ENCODE measurements around the gene PNPLA8.

PNPLA8 gene

DNA sequence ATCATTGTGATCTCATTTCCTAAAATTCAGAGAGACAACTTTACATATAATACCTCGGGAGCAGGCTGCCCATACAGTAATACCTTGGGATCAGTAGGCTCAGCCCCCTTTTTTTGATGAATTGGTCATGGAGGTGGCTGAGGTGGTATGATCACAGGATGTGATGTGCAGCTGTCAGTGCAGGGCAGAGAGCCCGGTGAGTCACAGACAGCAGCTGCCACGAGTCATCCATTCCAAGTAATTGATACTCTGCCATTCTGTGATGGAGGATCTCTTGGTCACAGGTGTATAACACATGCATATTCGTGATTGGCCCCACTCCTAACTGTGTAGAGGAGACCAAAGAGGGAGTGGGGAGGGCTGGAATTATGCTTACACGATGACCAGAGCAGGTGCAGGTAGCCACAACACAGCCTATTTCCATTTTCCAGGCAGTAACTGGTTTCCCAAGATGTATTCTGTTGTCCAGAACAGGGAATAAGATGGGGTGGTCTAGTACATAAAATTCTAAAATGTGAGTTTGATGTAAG is 83.8 kb downstream of the PNPLA8 start:
- no peak for DNase-seq (ENCODE audit: low read depth in 2 of 2)

DNA sequence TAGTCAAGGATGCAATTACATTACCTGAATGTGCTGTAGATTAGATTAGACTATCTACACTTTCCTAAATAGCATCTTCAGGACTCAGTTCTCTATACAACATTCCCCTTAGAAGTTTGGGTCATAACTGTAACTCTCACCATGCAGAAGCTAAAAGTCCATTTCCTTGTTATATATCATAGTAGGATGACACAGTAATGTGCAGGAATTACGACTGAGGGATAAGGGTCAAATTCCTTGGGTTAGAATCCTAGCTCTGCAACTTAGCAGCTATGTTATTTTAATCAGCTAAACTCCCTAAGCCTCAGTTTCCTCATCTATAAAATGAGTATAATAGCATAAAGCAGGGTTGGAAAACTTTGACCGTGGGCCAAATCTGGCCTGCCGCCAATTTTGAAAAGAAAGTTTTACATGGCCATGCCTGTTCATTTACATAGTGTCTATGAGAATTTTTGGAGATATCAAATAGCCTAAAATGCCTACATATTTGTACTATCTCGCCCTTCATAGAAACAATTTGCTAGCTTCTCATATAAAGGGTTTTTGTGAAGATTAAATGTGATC is 84.5 kb downstream of the PNPLA8 start:
- DNase-seq (ENCODE audit: low read depth in 2 of 2), result no peak

DNA sequence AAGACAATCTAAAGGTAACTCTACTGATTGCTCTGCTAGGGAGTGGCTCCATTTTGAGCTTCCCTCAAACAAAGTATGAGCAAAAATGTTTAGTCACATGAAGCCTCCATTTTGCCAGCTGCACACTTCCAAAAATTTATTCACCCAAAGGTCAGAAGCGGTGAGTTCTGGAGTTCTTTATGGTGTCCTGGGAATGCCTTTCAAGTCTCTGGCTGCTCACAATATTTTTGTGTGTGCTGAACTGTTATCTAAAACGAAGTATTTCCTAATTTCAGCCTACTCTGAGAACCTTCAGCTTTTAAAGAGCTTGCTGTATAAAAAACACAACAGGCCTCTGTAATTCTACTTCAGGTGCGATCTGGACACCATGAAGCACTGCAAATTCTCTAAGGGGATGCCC is 85.3 kb downstream of the PNPLA8 start:
- no peak for DNase-seq (ENCODE audit: low read depth in 2 of 2)

DNA sequence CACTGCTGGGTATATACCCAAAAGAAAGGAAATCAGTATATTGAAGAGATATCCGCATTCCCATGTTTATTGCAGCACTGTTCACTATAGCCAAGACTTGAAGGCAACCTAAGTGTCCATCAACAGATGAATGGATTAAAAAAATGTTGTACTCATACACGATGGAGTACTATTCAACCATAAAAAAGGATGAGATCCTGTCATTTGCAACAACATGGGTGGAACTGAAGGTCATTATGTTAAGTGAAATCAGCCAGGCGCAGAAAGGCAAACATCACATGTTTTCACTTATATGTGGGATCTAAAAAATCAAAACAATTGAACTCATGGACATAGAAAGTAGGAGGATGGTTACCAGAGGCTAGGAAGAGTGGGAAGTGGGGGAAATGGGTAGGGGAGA is 89.0 kb downstream of the PNPLA8 start:
- DNase-seq (ENCODE audit: low read depth in 2 of 2), result no peak

DNA sequence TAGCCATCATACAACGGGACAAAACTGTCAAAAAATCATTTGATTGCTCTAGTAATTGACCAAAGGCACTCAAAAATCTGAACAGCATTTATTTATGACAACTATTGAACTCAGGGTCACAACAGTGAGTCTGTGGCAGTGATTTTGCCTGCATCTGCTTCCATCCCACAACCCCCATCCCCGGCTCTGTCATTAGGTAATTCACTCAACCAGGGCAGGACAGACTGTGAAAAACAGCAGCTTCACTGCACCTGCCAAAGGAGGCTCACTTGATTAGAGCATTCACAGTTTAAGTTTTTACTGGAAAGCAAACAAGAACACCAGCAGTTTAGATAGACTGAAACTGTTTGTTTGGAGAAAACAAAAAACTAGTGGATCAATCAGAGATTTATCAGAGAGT is 91.9 kb downstream of the PNPLA8 start:
- DNase-seq (ENCODE audit: low read depth in 2 of 2), result no peak

DNA sequence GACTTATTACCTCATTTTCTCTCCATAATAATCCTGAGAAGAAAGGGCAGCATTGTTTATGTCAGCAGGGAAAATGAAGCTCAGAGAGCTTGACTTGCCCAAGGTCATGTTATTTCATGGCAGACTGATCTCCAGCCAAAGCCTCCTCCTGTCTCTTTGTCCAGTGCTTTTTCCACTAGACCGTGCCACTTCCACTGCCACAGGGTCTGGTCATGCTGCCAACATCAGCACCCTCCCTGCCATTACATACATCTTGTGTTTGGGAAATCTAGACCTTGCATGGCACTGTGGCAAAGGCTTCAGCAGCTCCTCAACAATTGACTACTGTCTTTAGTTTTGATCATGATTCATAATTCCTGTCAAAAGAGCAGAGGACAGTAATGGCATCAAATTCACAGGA is 94.8 kb downstream of the PNPLA8 start:
- no peak for DNase-seq (ENCODE audit: low read depth in 2 of 2)

DNA sequence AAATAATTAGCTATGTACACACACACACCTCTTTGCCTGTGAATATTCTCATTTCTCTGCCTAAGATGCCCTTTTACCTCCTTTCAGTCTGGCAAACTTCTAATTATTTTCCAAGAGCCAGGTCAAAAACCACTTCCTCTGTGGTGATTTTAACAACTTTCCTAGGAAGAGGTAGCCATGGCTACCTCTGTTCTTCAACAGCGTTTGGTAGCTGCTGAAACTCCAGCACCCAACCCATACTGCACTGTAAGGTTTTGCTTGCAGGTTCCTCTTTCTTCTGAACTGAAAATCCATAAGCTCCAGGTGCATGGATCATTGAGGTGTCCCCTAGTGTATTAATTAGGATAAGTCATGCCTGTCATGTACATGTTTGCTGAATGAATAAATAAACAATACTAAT is 95.3 kb downstream of the PNPLA8 start:
- no peak for DNase-seq (ENCODE audit: low read depth in 2 of 2)

DNA sequence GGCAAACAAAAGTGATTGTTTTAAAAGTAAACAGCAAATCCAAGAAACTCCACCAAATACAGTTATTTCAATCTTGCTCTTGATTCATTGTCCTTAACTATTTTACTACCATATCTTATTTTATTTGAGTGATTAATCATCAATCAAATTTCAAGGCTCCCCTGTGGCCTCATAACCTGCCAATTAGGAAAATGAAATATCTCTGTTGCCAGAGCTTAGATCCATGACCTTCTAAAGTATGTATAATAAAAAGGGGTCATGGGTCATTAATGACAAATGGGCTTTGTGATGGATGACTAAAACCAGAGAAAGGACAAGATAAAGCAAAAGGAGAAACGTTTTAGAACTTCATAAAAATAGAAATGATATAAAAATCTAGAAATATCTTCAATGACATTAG is 98.2 kb downstream of the PNPLA8 start:
- no peak for DNase-seq (ENCODE audit: low read depth in 2 of 2)

DNA sequence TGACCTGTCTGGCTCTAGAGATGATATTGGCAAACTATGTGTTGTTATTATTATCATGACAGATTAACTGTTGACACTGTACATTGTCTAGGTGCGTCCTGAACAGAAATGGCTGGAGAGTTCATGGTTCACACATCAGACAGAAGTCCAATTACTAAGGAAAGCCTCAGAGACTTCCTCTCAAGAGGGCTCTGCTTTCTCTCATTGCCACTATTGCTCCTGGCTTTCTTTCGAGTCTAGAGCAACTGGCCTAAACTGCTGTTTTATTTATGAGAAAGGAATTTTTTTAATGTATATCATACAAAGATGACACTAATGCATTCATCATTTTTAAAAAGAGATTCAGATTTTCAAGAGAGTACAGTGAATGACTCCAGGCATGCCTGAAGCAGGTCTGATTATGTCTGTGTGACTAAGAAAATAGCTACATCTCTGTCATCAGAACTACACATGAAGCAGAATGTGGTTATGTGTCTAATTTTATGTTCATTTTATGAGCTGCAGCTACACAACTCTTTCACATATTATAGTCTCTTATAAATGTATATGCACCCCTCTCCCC is 100.1 kb downstream of the PNPLA8 start:
- DNase-seq (ENCODE audit: low read depth in 2 of 2), result no peak

DNA sequence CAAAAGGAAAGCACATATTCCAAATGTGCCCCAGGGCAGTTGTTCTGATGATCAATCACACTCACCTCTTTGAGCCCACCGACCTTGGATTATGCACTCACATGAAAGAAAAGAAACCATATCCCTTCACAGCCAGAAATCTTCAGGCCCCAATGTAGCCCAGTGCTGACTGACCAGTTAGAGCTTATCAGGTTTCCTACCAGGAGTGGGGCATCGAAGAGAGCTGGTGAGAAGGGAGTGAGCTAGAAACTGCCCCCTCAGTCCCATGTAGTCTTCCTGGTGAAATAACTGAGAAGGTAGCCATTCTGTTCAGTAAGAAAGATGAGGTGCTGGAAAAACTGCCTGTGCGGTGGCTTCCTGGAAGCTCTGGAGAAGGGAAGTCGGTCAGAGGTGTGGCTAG is 101.9 kb downstream of the PNPLA8 start:
- no peak for DNase-seq (ENCODE audit: low read depth in 2 of 2)

DNA sequence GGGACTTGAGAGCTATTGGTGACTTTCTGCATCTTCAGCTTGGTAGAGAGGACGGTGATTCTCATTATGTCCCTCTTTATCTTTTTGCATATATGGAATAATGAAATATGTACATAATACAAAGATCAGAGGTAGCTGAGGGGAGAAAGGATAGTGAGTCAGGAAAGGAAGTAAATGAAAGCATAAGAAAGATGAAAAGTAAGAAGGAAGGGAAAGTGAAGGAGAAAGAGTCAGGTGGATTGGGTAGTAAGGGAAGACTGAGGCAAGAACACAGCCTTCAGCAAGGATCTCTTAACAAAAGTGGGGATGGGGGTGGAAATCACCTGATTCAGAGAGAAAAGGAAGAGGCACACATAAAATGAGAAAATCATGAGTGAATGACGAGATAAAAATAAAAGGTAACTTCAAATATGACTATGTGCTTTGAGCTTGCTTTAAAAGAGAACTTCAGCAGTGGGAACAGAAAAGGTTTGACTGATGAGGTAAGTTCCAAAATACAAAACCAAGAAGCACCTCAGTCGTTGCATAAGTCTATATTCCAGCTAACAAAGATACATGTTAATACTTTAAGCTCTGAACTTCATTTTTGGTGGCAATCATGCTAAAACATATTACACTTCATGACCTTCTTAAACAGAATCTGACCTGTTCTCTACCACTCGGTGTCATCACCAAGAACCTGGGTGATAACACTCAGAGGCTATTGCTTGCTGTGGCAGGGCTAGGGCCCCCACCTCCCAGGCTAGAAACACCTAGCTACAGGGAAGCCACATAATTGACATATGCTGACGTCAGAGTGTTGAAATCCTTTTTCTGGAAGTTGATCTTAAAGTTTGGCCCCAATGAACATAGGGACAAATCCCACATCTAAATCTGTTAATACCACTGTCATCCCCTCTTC is 102.6 kb downstream of the PNPLA8 start:
- no peak for DNase-seq (ENCODE audit: low read depth in 2 of 2)

DNA sequence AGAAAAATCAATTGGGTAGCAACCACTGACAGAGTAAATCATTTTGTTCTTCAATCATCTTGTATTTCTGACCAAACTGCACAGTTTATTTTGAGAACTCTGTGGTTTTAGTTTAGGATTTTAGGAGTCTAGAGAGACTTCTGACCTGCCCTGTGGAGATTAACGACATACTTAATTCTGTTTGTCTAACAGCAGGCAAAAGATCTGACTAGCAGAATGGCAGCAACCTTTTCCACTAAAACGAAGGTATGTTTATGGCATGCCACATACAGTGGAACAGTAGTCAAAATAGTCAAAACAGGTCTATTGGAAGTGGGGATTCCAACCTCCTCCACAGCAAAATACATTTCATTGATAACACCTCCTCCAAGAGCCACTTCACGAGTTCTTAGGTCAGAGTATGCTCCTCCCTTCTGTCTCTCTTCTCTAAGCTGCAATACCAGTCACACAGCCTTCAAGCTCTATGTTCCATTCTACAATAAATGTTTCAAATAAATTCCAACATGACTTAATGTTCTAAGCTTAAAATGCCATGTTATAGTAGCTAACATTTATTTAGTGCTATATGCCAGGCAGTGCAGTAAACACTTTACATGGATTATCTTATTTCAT is 104.1 kb downstream of the PNPLA8 start:
- DNase-seq (ENCODE audit: low read depth in 2 of 2), result no peak

Data from fibroblast of skin of left biceps (primary cell).